Lower lobe of right lung (tissue), 2 donors: ENCODE results near the gene COL23A1. TPM values are rescaled to one million over a fixed set of nuclear protein-coding genes. Genes with fewer than 3 reads are reported as not detected.

Experiments used
- ATAC-seq, 2 donors: fragments of 200-7000 bp; cut with Tn5 transposase; one replicate each; pipeline ENCODE4 v1.9.1; 2020 to 2022; ENCODE audit warnings: mild to moderate bottlenecking in 2 of 2, moderate library complexity in 2 of 2
- DNase-seq: peaks from one replicate; pipeline ENCODE4 v3.0.0-alpha.2; 2020
- H3K27ac ChIP-seq: fragments of 200-600 bp; one replicate; pipeline ENCODE4 v1.8.0; 2022
- H3K27me3 ChIP-seq: fragments of 200-600 bp; one replicate; pipeline ENCODE4 v1.8.0; 2022; ENCODE audit warnings: low read depth
- H3K36me3 ChIP-seq: fragments of 200-600 bp; one replicate; pipeline ENCODE4 v1.8.0; 2022; ENCODE audit warnings: mild to moderate bottlenecking
- H3K4me1 ChIP-seq: fragments of 200-600 bp; one replicate; pipeline ENCODE4 v1.8.0; 2022
- H3K4me3 ChIP-seq: fragments of 200-600 bp; one replicate; pipeline ENCODE4 v1.8.0; 2022; ENCODE audit warnings: mild to moderate bottlenecking
- H3K9me3 ChIP-seq: fragments of 200-600 bp; one replicate; pipeline ENCODE4 v1.8.0; 2022
- intact Hi-C: fragments of 100-400 bp; cut with DNase I; formaldehyde crosslinking; loops from one replicate; pipeline ENCODE4 v1.11.0; 2022
- total RNA-seq: library from RNA; stranded (reverse); fragmentation: NEBNext Ultra II Directional; extraction: Animal tissue kit (Norgen Biotek cat#: 25700); gene quantifications from one replicate; pipeline ENCODE4 v1.2.1, GENCODE V29; 2021
- TF ChIP-seq, protein P1 (sequence below): fragments of 200-600 bp; IDR thresholded peaks from one replicate; pipeline ENCODE4 v1.8.0; 2022; ENCODE audit warnings: antibody characterized with exemption, mild to moderate bottlenecking
- donor health status: DM: no; HTN: yes; CAD: no; lungs with severe emphysema.

Gene COL23A1
- total RNA-seq, 1 donor from 2014 or later, result 1.2 TPM

DNA sequence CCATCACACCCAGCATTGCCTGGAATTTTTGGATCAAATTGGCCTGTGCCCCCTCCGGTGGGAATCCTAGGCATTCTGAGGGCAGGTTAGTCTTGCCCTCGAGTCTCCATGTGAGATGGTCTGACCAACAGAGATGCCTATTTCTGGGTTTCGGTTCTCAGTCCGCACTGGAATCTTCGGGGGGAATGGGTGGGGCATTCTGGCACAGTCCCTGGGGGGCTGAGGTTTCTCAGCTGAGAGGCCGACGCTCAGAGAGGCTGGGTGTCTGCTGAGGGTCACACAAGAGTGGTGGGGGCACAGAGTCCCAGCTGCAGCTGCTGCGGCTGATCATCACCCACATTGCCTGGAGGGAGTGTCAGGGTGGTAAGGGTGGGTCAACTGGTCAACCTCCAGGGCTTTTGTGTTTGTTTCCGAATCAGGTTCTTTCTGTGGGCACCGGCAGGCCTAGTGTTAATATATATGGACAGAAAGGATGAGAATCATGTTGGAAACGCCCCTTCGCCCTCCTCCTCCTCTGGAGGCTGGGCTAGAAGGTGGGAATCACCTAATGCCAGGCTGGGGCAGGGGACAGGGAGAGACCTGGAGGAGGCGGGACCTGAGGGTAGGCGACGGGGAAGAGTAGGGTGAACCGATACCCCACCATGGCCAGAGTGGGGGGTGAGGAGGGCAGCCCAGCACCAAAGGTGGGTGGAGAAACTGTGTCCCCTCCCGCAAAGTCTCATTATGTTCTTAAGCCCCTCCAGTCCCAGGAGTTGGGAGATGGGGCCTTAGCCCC lies 208.1 kb downstream of the COL23A1 start:
- no peak for DNase-seq
- Histone ChIP-seq H3K27ac (no peak overlapping the region), H3K4me3 (no peak overlapping the region), H3K27me3 (peaks cover 16% of the 10 kb centered on the region), H3K36me3 (no peaks in the 10 kb centered on the region), H3K4me1 (no peaks in the 10 kb centered on the region), H3K9me3 (no peaks in the 10 kb centered on the region)
- ATAC-seq, result no peak
- TF ChIP-seq, protein P1, sequence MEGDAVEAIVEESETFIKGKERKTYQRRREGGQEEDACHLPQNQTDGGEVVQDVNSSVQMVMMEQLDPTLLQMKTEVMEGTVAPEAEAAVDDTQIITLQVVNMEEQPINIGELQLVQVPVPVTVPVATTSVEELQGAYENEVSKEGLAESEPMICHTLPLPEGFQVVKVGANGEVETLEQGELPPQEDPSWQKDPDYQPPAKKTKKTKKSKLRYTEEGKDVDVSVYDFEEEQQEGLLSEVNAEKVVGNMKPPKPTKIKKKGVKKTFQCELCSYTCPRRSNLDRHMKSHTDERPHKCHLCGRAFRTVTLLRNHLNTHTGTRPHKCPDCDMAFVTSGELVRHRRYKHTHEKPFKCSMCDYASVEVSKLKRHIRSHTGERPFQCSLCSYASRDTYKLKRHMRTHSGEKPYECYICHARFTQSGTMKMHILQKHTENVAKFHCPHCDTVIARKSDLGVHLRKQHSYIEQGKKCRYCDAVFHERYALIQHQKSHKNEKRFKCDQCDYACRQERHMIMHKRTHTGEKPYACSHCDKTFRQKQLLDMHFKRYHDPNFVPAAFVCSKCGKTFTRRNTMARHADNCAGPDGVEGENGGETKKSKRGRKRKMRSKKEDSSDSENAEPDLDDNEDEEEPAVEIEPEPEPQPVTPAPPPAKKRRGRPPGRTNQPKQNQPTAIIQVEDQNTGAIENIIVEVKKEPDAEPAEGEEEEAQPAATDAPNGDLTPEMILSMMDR, result no peak
- intact Hi-C loops, result no loop called here

DNA sequence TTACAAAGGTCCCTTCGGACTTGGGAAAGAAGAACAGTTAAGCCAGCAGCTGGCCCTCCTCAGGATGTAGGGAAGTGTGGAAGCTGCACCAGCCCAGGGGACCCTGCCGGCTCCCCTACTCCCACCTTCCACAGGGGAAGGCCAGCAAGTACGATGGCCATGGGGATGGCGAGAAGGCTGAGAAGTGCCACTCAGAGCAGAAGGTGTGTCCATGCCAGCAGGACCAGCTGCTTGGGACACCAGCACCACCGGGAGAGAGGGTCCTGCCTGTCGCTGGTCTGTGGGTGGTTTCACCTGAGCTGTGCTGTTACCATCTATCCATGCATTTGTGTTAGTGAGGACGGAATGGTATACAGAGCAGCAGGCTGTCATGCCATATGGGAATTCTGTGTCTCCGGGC lies 209.0 kb downstream of the COL23A1 start:
- no peaks in the 10 kb centered on the region for H3K36me3 ChIP-seq
- intact Hi-C loops, result no loop called here
- TF ChIP-seq, protein P1, result no peak
- peaks cover 16% of the 10 kb centered on the region for H3K27me3 ChIP-seq
- H3K4me1 ChIP-seq, result no peaks in the 10 kb centered on the region
- DNase-seq, result no peak
- no peak overlapping the region for H3K4me3 ChIP-seq
- ATAC-seq, result no peak
- no peaks in the 10 kb centered on the region for H3K9me3 ChIP-seq
- H3K27ac ChIP-seq, result no peak overlapping the region

DNA sequence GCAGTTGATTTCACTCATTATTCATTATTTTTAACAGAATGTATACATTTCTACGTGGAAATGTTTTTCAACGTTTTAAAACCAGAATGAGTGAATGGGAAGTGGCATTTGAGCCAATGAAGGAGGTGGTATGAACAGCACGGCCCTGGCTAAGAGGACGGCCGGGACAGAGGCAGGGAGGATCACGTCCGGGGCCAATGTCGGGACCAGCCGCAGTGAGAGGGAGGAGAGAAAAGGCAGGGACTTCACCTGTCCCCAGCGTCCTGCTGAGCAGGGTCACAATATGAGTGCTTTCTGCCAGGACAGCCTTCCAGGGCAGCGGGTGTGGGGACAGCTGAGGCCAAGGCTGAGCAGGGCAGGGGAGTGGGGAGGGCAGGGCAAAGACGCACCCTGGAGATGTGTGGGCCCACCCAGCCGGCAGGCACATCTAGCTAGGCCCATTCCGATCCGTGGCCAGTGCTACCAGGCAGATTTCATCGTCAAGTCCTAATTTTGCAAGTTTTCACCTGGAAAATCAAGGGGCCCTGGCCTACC lies 209.6 kb downstream of the COL23A1 start:
- no peaks in the 10 kb centered on the region for H3K36me3 ChIP-seq
- no peaks in the 10 kb centered on the region for H3K4me1 ChIP-seq
- DNase-seq, result no peak
- no peak overlapping the region for H3K4me3 ChIP-seq
- no peak overlapping the region for H3K27ac ChIP-seq
- intact Hi-C loops, result no loop called here
- peaks cover 16% of the 10 kb centered on the region for H3K27me3 ChIP-seq
- TF ChIP-seq, protein P1, result no peak
- no peaks in the 10 kb centered on the region for H3K9me3 ChIP-seq
- no peak for ATAC-seq

DNA sequence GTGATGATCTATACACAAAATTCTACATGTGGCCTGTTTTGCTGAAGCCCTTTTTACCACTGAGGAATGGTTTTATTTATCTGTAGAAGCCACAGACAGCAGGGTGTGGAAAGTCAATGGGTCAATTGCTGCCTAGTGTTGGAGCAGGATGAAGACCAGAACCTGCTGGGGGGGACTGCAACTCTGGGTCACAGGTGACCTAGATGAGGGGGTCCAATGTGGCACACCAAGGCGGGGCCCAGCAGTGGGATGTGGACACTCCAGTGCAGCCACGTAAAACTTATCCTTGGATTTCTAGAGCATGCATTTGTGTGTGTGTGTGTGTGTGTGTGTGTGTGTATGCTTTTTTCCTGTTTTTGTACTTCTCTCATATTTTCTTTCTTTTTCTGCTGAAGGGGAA lies 210.1 kb downstream of the COL23A1 start:
- no peak overlapping the region for H3K4me3 ChIP-seq
- DNase-seq, result no peak
- no peaks in the 10 kb centered on the region for H3K9me3 ChIP-seq
- no peak overlapping the region for H3K27ac ChIP-seq
- peaks cover 16% of the 10 kb centered on the region for H3K27me3 ChIP-seq
- ATAC-seq, result no peak
- intact Hi-C loops, result no loop called here
- H3K36me3 ChIP-seq, result no peaks in the 10 kb centered on the region
- TF ChIP-seq, protein P1, result no peak
- H3K4me1 ChIP-seq, result no peaks in the 10 kb centered on the region

DNA sequence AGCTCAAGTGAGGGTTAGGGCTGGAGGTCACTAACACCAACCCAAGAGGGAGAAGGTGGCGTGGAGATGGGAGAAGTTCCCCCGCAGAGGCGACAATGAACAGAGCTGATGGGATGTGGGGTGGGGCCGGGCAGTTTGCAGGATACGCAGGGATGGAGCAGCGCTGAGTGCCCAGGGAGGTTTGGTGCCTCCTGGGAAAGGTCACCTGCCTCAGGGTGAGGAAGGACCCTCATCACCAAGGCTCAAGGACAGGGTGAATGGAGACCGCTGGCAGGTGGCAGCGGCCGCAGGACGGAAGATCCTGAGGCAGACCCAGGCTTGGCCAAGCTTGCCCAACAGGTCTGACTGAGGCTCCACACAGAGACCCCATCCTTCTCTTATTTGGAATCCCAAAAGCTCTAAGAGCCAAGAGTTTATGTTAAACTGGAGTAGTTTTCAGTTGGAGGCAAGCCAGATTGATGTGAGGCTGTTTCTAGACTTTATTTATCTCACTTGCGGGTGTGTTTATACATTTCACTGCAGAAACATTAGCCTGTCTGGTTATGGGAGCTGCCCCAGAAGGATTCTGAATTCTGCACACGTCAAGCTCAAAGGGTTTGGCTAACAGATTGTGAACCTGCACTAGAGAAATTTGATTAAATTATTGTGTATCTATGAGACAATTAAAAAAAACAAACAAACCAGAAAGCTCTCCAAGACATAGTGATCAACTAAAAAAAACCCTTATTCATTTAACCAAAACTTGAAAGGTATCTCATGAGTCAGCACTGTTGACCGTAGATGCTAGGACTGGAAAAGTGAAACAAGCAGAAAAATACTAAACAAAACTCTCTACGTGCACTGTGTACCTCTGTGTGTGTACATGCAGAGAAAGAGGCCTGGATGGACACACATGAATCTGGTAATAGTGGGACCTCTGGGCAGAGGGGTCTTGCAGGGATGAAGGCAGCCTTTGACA lies 211.4 kb downstream of the COL23A1 start:
- TF ChIP-seq, protein P1, result no peak
- ATAC-seq, result no peak
- Histone ChIP-seq H3K9me3 (no peaks in the 10 kb centered on the region), H3K27me3 (peaks cover 4% of the 10 kb centered on the region), H3K27ac (no peak overlapping the region), H3K4me1 (no peaks in the 10 kb centered on the region), H3K36me3 (no peaks in the 10 kb centered on the region), H3K4me3 (no peak overlapping the region)
- no peak for DNase-seq
- intact Hi-C loops, result no loop called here
